Measurements from ENCODE around the gene PAH. TPM values are rescaled to one million over a fixed set of nuclear protein-coding genes. Genes with fewer than 3 reads are reported as not detected.
A peak's percentile ranks its signal among the peaks of the same experiment; 100 is the strongest.

Gene PAH
- total RNA-seq, 3 donors from 2014 or later: not detected

DNA sequence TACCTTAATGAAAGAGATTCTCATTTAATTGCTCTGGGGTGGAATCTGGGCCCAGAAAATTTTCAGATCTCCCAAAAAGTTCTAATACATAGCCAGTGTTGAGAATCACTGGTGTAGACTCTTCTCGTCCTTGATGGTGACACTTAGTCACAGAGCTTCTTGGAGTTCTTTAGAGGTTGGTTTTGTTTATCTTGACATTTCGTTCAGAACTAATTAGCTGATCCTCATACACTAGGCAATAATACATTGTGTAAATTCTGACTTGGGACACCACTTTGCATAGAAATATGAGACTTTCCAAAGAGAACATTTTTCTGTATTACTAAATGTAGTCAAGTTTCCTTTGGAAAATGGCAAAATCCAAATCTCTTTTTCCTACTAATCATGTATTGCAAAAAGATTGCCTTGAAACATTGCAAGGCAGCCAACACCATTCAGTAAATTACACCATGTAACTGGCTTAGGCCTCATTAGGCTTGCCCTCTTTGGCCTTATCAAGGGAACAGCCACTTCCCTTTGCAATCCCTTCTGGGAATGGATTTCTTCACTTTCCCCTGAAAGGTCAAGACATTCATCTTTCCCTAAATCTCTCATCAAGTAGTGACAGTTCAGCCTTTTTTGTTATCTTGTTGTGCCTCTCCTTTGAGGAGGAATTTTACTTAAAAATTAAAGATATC, 102.2 kb downstream of the PAH start:
- TF ChIP-seq, protein P1, sequence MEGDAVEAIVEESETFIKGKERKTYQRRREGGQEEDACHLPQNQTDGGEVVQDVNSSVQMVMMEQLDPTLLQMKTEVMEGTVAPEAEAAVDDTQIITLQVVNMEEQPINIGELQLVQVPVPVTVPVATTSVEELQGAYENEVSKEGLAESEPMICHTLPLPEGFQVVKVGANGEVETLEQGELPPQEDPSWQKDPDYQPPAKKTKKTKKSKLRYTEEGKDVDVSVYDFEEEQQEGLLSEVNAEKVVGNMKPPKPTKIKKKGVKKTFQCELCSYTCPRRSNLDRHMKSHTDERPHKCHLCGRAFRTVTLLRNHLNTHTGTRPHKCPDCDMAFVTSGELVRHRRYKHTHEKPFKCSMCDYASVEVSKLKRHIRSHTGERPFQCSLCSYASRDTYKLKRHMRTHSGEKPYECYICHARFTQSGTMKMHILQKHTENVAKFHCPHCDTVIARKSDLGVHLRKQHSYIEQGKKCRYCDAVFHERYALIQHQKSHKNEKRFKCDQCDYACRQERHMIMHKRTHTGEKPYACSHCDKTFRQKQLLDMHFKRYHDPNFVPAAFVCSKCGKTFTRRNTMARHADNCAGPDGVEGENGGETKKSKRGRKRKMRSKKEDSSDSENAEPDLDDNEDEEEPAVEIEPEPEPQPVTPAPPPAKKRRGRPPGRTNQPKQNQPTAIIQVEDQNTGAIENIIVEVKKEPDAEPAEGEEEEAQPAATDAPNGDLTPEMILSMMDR (IDR thresholded peaks at IDR 0.05): no peak
- ATAC-seq (no peak), DNase-seq (no peak)
- H3K36me3 ChIP-seq (ENCODE audit: low read depth): no peaks in the 10 kb centered on the region
- intact Hi-C loops (cut with DNase I, micrococcal nuclease): no loop called here
- H3K9me3 ChIP-seq: no peaks in the 10 kb centered on the region
- no peaks in the 10 kb centered on the region for H3K4me1 ChIP-seq (ENCODE audit: low read depth)
- no peak overlapping the region for H3K4me3 ChIP-seq

DNA sequence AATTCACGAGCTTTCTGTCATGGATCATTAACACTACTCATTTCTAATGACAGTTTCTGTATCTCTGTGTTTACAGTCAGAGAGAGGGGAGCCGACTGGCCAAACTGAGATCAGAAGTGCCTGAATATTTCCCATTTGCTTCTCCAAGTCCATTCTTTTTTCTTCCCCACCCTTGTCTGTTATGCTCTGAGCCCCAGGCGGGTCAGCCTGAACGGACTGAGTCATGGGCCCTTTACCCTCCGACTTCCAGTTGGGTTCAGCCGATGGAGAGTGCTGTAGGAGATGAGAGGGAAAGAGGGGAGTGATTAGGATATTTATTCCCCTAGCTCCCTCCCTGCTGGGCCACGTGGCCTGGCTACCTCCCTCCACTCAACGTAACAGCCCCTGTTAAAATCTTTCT, 104.7 kb downstream of the PAH start:
- TF ChIP-seq, protein P1 (IDR thresholded peaks at IDR 0.05): no peak
- no peak overlapping the region for H3K4me3 ChIP-seq
- DNase-seq (no peak), ATAC-seq (no peak)
- H3K9me3 ChIP-seq: no peaks in the 10 kb centered on the region
- no peaks in the 10 kb centered on the region for H3K4me1 ChIP-seq (ENCODE audit: low read depth)
- H3K36me3 ChIP-seq (ENCODE audit: low read depth): no peaks in the 10 kb centered on the region
- intact Hi-C loops (cut with DNase I, micrococcal nuclease): no loop called here

DNA sequence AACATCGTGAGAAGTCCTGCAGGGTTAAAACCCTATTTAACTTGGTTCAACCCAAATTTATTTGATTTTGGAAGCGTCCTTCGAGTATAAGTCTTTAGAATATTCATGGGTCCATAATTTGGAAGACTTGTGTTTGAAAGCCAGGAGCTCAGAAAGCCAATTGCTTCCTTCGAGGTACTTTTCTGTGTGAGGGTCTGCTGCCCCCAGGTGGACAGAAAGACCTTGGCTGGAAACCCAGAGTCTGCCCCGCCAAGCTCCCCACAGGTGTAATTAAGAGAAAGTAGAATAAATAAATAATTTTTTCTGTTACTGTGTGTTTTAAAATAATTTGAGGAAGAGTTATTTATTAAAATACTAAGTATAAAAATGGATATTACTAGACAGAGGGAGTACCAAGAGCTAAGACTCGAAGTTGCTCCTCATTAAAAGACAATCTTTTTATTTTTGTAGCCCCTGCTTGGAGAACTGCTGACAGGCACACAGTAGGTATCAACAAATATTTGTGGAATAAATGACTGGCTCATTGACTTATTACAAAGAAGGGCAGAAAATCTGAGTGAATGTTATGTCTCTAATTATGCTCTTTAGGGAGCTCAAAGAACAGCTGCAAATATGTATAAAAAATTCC, 105.8 kb downstream of the PAH start:
- TF ChIP-seq, protein P1 (IDR thresholded peaks at IDR 0.05): no peak
- H3K4me3 ChIP-seq: no peak overlapping the region
- DNase-seq (peak in 1 of 3 donors; percentile 12), ATAC-seq (no peak)
- no peaks in the 10 kb centered on the region for H3K36me3 ChIP-seq (ENCODE audit: low read depth)
- no peaks in the 10 kb centered on the region for H3K4me1 ChIP-seq (ENCODE audit: low read depth)
- intact Hi-C loops (cut with DNase I, micrococcal nuclease): no loop called here
- H3K9me3 ChIP-seq: no peaks in the 10 kb centered on the region

DNA sequence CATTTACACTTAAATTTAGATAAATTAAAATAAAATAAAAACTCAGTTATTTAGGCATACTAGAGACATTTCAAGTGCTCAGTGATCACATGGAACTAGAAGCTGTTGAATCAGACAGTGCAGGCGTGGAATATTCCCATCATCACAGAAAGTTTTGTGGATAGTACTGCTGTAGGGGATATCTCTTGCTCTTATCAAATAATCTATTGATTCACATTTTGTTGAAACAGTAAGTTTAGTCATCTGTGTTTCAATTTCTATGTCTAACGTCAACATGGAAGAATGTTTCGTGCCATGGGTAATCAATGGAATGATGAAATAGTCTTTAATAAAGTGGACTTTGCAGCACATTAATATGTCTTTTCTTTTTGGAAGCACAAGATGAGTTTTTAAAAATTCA, 108.6 kb downstream of the PAH start:
- Histone ChIP-seq H3K9me3 (no peaks in the 10 kb centered on the region), H3K4me3 (no peak overlapping the region), H3K36me3 (ENCODE audit: low read depth) (no peaks in the 10 kb centered on the region), H3K4me1 (ENCODE audit: low read depth) (no peaks in the 10 kb centered on the region)
- no peak for DNase-seq
- intact Hi-C loops (cut with DNase I, micrococcal nuclease): no loop called here
- TF ChIP-seq, protein P1 (IDR thresholded peaks at IDR 0.05): no peak
- no peak for ATAC-seq

DNA sequence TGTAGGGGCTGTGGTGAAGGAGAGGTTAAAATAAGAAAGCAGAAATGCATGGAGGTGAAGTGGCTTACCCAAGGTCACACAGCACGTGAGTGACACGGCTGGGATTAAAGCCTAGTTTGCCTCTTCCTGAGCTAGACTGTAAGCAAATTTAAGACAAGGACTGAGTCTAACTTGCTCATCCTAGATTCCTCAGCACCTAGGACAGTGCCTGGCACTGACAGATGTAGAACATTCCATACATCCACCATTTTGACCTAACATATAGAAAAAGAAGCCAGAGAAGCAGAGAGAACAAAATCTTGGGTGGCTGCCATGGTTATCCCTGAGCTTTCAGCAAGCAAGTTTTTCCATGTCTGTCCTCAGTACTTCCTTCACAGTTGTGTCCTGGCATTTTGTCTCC, 110.5 kb downstream of the PAH start:
- Histone ChIP-seq H3K36me3 (ENCODE audit: low read depth) (no peaks in the 10 kb centered on the region), H3K4me1 (ENCODE audit: low read depth) (no peaks in the 10 kb centered on the region), H3K4me3 (no peak overlapping the region), H3K9me3 (no peaks in the 10 kb centered on the region)
- TF ChIP-seq, protein P1 (IDR thresholded peaks at IDR 0.05): no peak
- DNase-seq: no peak
- intact Hi-C loops (cut with DNase I, micrococcal nuclease): no loop called here
- no peak for ATAC-seq

Data from mucosa of descending colon (tissue), 3 donors.